K562 (cell line): ENCODE data around the gene CES1. TPM values are rescaled to one million over a fixed set of nuclear protein-coding genes. Genes with fewer than 3 reads are reported as not detected.

Experiments
- ATAC-seq: fragments of 200-7000 bp; cut with Tn5 transposase; 3 replicates; pipeline ENCODE4 v1.9.1; 2020; ENCODE audit warnings: moderate library complexity
- BruUV-seq: library from RNA; stranded (reverse); fragments of 400-500 nt; replicated peaks from 2 replicates; lab custom pipeline; 2021; lab: Mats Ljungman, UMichigan
- CTCF ChIA-PET: fragments of 300-600 bp; formaldehyde crosslinking; extraction: SDS; loops from one replicate; lab custom pipeline; 2021; ENCODE audit warnings: low intra/inter-chr PET ratio; lab: Yijun Ruan, JAX
- POLR2A ChIA-PET: fragments of 300-600, 350-650 bp; sonication (Branson Sonifier 250); formaldehyde crosslinking; extraction: SDS; loops from one replicate; lab custom pipeline; 2021; ENCODE audit warnings: antibody characterized with exemption, inconsistent platforms; lab: Yijun Ruan, JAX
- DNase-seq, 4 experiments: peaks; one replicate each; pipeline versions ENCODE4 v3.0.0 to v3.0.0-alpha.2; 2011 to 2018; ENCODE audit warnings: low spot score in 3 of 4, mixed read lengths in 3 of 4; ENCODE audit errors: extremely low read depth in 1 of 4
- FAIRE-seq: peaks from 2 replicates; lab custom pipeline; 2011; peaks lifted over from hg19 to GRCh38; lab: Jason Lieb, UNC
- H2AFZ ChIP-seq: 2 replicates; pipeline ENCODE4 v1.6.0; 2011; ENCODE audit warnings: low read depth, low read length, control low read depth, inconsistent platforms
- H3K27ac ChIP-seq: fragments of 200-600 bp; 3 replicates; pipeline ENCODE4 v1.8.0; 2011; ENCODE audit warnings: low read depth, mild to moderate bottlenecking, control low read depth, inconsistent platforms, low read length, moderate library complexity, mixed read lengths; ENCODE audit errors: extremely low read depth
- H3K27me3 ChIP-seq, 2 experiments: fragments of 300-600 bp in 1 of 2; 2 replicates in 1 of 2; 3 replicates in 1 of 2; pipeline versions ENCODE4 v1.6.0 to v1.8.0; 2011; ENCODE audit warnings: inconsistent platforms in 2 of 2, low read length in 2 of 2, mild to moderate bottlenecking in 1 of 2, mixed read lengths in 1 of 2, moderate library complexity in 1 of 2; ENCODE audit not compliant: control insufficient read depth in 2 of 2, insufficient read depth in 2 of 2
- H3K36me3 ChIP-seq: fragments of 300-600 bp; 3 replicates; pipeline ENCODE4 v1.8.0; 2011; ENCODE audit warnings: mild to moderate bottlenecking, low read length, inconsistent platforms; ENCODE audit not compliant: control insufficient read depth, insufficient read depth
- H3K4me1 ChIP-seq, 2 experiments: fragments of 200-600 bp in 1 of 2; replicated peaks in 1 of 2; 2 replicates in 1 of 2; 3 replicates in 1 of 2; pipeline versions ENCODE4 v1.5.1 to v1.8.0; 2011; ENCODE audit warnings: inconsistent platforms in 2 of 2, low read length in 2 of 2, mild to moderate bottlenecking in 1 of 2, mixed read lengths in 1 of 2, moderate library complexity in 1 of 2; ENCODE audit not compliant: control insufficient read depth in 2 of 2, insufficient read depth in 2 of 2
- H3K4me2 ChIP-seq: 2 replicates; pipeline ENCODE4 v1.6.1; 2011; ENCODE audit warnings: low read length, control low read depth, inconsistent platforms, mixed read lengths; ENCODE audit not compliant: insufficient read depth
- H3K4me3 ChIP-seq: fragments of 200-600 bp; sonication (generic), shearing (Covaris generic); 2 replicates; pipeline ENCODE4 v1.5.1; 2016; ENCODE audit warnings: control low read depth, inconsistent platforms
- H3K79me2 ChIP-seq: fragments of 200-600 bp; 3 replicates; pipeline ENCODE4 v1.8.0; 2011; ENCODE audit warnings: low read length, inconsistent platforms; ENCODE audit not compliant: control insufficient read depth, insufficient read depth
- H3K9ac ChIP-seq, 2 experiments: 2 replicates each; pipeline versions ENCODE4 v1.6.0 to v1.6.1; 2011; ENCODE audit warnings: low read depth in 2 of 2, low read length in 2 of 2, control low read depth in 1 of 2, inconsistent platforms in 1 of 2, mild to moderate bottlenecking in 1 of 2, mixed read lengths in 1 of 2; ENCODE audit not compliant: insufficient read depth in 1 of 2
- H3K9me1 ChIP-seq: one replicate; pipeline ENCODE4 v1.6.0; 2011; ENCODE audit warnings: inconsistent platforms, mild to moderate bottlenecking, low read length, moderate library complexity; ENCODE audit not compliant: control insufficient read depth, insufficient read depth
- H3K9me3 ChIP-seq: replicated peaks from 2 replicates; pipeline ENCODE4 v1.5.1; 2011; ENCODE audit warnings: low read depth, low read length, inconsistent platforms; ENCODE audit not compliant: control insufficient read depth, insufficient read depth
- H4K20me1 ChIP-seq: replicated peaks from 2 replicates; pipeline ENCODE4 v1.6.1; 2011; ENCODE audit warnings: low read length, inconsistent platforms, mixed read lengths; ENCODE audit not compliant: control insufficient read depth, insufficient read depth
- ARID2 ChIP-seq: fragments of 450-650 bp; IDR thresholded peaks from 2 replicates; pipeline ENCODE4 v1.6.1; 2017; ENCODE audit warnings: antibody characterized with exemption, mild to moderate bottlenecking
- C11orf30 ChIP-seq: fragments of 450-650 bp; IDR thresholded peaks from 2 replicates; pipeline ENCODE4 v1.6.1; 2016; ENCODE audit warnings: low read depth, mild to moderate bottlenecking
- CEBPB ChIP-seq: fragments of 450-650 bp; IDR thresholded peaks from 2 replicates; pipeline ENCODE4 v1.6.1; 2016; ENCODE audit warnings: missing genetic modification characterization, missing compliant biosample characterization
- CEBPG ChIP-seq, 3 experiments: fragments of 200-800 bp in 1 of 3; sonication (Bioruptor generic) in 1 of 3; sonication (generic) in 1 of 3; formaldehyde crosslinking in 1 of 3; IDR thresholded peaks in 2 of 3; conservative IDR thresholded peaks in 1 of 3; 2 replicates each; pipeline versions ENCODE4 v1.6.1 to v1.8.0; 2016 to 2022; ENCODE audit warnings: missing compliant biosample characterization in 2 of 3, missing genetic modification characterization in 2 of 3, mild to moderate bottlenecking in 1 of 3, missing genetic modification reagents in 1 of 3
- EP300 ChIP-seq: IDR thresholded peaks from 2 replicates; pipeline ENCODE4 v1.6.1; 2012; ENCODE audit warnings: low read length, improper control_type of control experiment
- HCFC1 ChIP-seq: IDR thresholded peaks from 2 replicates; pipeline ENCODE4 v1.6.1; 2012; ENCODE audit warnings: low read depth, low read length, improper control_type of control experiment
- KLF16 ChIP-seq: IDR thresholded peaks from 2 replicates; pipeline ENCODE4 v1.6.1; 2016; ENCODE audit warnings: antibody characterized with exemption
- LCOR ChIP-seq: sonication (generic); formaldehyde crosslinking; IDR thresholded peaks from 2 replicates; pipeline ENCODE4 v1.8.0; 2022; ENCODE audit warnings: mild to moderate bottlenecking, missing genetic modification reagents
- MECOM ChIP-seq: fragments of 250-450 bp; sonication (Bioruptor Pico); IDR thresholded peaks from 2 replicates; pipeline ENCODE4 v1.8.0; 2022; ENCODE audit warnings: inconsistent platforms
- NCOA6 ChIP-seq: fragments of 450-650 bp; IDR thresholded peaks from 2 replicates; pipeline ENCODE4 v1.6.1; 2017; ENCODE audit warnings: mild to moderate bottlenecking
- PML ChIP-seq: IDR thresholded peaks from 2 replicates; pipeline ENCODE4 v1.6.1; 2012; ENCODE audit warnings: low read length, inconsistent platforms
- TCF3 ChIP-seq: sonication (generic); formaldehyde crosslinking; IDR thresholded peaks from 2 replicates; pipeline ENCODE4 v1.4.0; 2020; ENCODE audit warnings: mild to moderate bottlenecking, missing genetic modification reagents
- TRIM24 ChIP-seq, 2 experiments: fragments of 450-650 bp; IDR thresholded peaks; 2 replicates each; pipeline ENCODE4 v1.6.1; 2016
- WGBS: fragments of 100-300 bp; shearing (Covaris generic); methylation state at CpG from one replicate; pipeline ENCODE4 v1.1.6; 2016; ENCODE audit warnings: low coverage, mixed read lengths; ENCODE audit not compliant: insufficient coverage; ENCODE audit errors: missing lambda C conversion rate; 5-methylcytosine and 5-hydroxymethylcytosine counted together
- in situ Hi-C: fragments of 300-500 bp; cut with MboI; formaldehyde crosslinking; loops from 4 replicates; pipeline ENCODE4 v1.15.0; 2018; ENCODE audit warnings: inconsistent platforms, mixed read lengths
- intact Hi-C: fragments of 100-400 bp; cut with micrococcal nuclease; formaldehyde crosslinking; loops from 2 replicates; pipeline ENCODE4 v1.14.2; 2022
- polyA plus RNA-seq, 8 experiments: library from polyadenylated mRNA; depleted of rRNA in 4 of 8; stranded (reverse) in 5 of 8; unstranded in 3 of 8; fragments of >200 nt; fragmentation: Nextera tagmentation in 2 of 8; fragmentation: Illumina TruSeq in 1 of 8; extraction: Ambion mirVana in 2 of 8; extraction: Trizol in 1 of 8; gene quantifications; 2 replicates each; pipeline versions ENCODE4 v1.2.1 to v1.2.3, GENCODE V29; 2011 to 2014; ENCODE audit warnings: inconsistent platforms in 1 of 8, missing spikeins in 1 of 8
- total RNA-seq, 7 experiments: library from RNA; depleted of rRNA in 6 of 7; stranded (reverse); fragments of >200 nt in 6 of 7; fragmentation: Illumina TruSeq in 2 of 7; extraction: Trizol in 2 of 7; gene quantifications; 2 replicates each; pipeline versions ENCODE4 v1.2.1 to v1.2.3, GENCODE V29; 2011 to 2021; ENCODE audit warnings: low replicate concordance in 1 of 7
- TF ChIP-seq, protein P1 (sequence below): fragments of 200-800 bp; sonication (Bioruptor generic); IDR thresholded peaks from 2 replicates; pipeline ENCODE4 v1.6.1; 2017; ENCODE audit warnings: missing genetic modification characterization, missing compliant biosample characterization
- TF ChIP-seq, protein P2 (sequence below): fragments of 250-450 bp; sonication (Bioruptor Pico); IDR thresholded peaks from 2 replicates; pipeline ENCODE4 v1.8.0; 2021; ENCODE audit warnings: moderate library complexity, mild to moderate bottlenecking, inconsistent platforms
- TF ChIP-seq, protein P3 (sequence below): sonication (generic); formaldehyde crosslinking; IDR thresholded peaks from 2 replicates; pipeline ENCODE4 v1.8.0; 2022; ENCODE audit warnings: missing genetic modification reagents, mild to moderate bottlenecking, moderate library complexity, borderline replicate concordance

The CES1 gene
- total and polyA plus RNA-seq, 9 of the 15 experiments (the other 6 are each of a cell fraction or from before 2014, with no cell fraction given): 0.10 to 1.2 (median 0.16) TPM; not detected in 3

DNA sequence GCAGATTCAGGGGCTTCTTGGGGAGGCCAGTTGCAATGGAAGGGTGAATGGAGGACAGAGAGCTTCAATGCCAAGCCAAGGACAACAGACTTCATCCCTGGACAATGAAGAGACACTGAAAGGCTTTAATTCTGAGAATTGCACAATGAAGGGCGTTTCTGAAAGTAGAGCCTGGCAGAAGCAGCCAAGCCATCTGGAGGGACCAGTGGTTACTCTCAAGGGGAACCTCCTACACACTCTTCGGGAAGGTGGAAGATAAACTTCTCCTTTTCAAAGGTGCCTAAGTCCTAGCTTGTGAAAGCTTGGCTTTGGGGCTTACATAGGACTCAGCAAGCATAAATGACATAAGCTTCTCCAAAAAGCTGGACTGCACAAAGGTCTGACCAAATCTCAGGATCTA is 6.2 kb upstream of the CES1 start:
- no TSS peak for BruUV-seq
- CTCF ChIA-PET: no interaction called here
- H3K9ac ChIP-seq: no peak overlapping the region

DNA sequence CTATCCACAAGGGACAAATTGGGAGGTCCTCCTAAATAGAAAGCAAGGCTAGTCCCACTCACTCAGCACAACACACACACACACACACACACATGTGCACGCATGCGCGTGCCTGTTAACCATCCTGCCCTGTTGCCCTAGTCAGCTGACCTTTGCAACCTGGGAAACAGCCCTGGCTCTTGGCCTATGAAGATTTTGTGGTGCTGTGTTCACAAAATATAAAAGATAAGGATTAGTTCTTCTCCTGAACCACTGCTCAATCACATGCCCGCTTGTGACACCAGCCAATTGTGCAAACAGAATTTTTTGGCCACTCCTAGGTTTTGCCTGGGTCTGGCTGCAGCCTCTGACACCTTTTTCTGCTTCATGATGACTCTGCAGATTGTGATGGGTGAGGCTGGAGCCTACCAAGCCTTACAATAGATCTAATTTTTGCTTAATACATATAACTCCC is 3.3 kb upstream of the CES1 start:
- H3K36me3 ChIP-seq: no peaks in the 10 kb centered on the region
- peaks cover 5 to 16% of the 10 kb centered on the region in 2 experiments; a peak in 4 of 5 replicates for H3K27me3 ChIP-seq
- no TSS peak for BruUV-seq
- POLR2A ChIA-PET: no interaction called here
- in situ Hi-C loops (no loop called here), intact Hi-C loops (no loop called here)
- H3K9me3 ChIP-seq: no peaks in the 10 kb centered on the region
- no peaks in the 10 kb centered on the region for H3K9me1 ChIP-seq
- FAIRE-seq: no peak
- ATAC-seq: peak; percentile 75
- H3K4me3 ChIP-seq: no peak overlapping the region
- no peak overlapping the region for H3K9ac ChIP-seq
- 22% methylated on average over 4 of the region's 4 CpGs for WGBS
- no peak overlapping the region for H2AFZ ChIP-seq
- H3K4me2 ChIP-seq: no peak overlapping the region
- no peaks in the 10 kb centered on the region for H3K79me2 ChIP-seq
- H3K4me1 ChIP-seq: peaks cover 0 to 6% of the 10 kb centered on the region in 2 experiments; a peak in 1 of 5 replicates
- H3K27ac ChIP-seq: no peak overlapping the region
- no peaks in the 10 kb centered on the region for H4K20me1 ChIP-seq
- peak in 1 of 4 experiments; percentile 6 for DNase-seq
- CTCF ChIA-PET: no interaction called here
- TF ChIP-seq TRIM24 (IDR thresholded peaks at IDR 0.05) (no peak), ARID2 (no peak), EP300 (no peak), KLF16 (no peak), NCOA6 (no peak), C11orf30 (peak; percentile 91), TCF3 (CRISPR knock-in tag) (no peak), LCOR (CRISPR knock-in tag) (no peak), MECOM (CRISPR knock-in tag) (no peak)
- TF ChIP-seq, protein P1, sequence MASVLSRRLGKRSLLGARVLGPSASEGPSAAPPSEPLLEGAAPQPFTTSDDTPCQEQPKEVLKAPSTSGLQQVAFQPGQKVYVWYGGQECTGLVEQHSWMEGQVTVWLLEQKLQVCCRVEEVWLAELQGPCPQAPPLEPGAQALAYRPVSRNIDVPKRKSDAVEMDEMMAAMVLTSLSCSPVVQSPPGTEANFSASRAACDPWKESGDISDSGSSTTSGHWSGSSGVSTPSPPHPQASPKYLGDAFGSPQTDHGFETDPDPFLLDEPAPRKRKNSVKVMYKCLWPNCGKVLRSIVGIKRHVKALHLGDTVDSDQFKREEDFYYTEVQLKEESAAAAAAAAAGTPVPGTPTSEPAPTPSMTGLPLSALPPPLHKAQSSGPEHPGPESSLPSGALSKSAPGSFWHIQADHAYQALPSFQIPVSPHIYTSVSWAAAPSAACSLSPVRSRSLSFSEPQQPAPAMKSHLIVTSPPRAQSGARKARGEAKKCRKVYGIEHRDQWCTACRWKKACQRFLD (CRISPR knock-in tag): no peak
- TF ChIP-seq, protein P2, sequence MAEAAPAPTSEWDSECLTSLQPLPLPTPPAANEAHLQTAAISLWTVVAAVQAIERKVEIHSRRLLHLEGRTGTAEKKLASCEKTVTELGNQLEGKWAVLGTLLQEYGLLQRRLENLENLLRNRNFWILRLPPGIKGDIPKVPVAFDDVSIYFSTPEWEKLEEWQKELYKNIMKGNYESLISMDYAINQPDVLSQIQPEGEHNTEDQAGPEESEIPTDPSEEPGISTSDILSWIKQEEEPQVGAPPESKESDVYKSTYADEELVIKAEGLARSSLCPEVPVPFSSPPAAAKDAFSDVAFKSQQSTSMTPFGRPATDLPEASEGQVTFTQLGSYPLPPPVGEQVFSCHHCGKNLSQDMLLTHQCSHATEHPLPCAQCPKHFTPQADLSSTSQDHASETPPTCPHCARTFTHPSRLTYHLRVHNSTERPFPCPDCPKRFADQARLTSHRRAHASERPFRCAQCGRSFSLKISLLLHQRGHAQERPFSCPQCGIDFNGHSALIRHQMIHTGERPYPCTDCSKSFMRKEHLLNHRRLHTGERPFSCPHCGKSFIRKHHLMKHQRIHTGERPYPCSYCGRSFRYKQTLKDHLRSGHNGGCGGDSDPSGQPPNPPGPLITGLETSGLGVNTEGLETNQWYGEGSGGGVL (CRISPR knock-in tag): no peak
- TF ChIP-seq, protein P3, sequence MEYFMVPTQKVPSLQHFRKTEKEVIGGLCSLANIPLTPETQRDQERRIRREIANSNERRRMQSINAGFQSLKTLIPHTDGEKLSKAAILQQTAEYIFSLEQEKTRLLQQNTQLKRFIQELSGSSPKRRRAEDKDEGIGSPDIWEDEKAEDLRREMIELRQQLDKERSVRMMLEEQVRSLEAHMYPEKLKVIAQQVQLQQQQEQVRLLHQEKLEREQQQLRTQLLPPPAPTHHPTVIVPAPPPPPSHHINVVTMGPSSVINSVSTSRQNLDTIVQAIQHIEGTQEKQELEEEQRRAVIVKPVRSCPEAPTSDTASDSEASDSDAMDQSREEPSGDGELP (CRISPR knock-in tag): no peak

More for the DNA sequence above, 6.2 kb upstream of the CES1 start:
- POLR2A ChIA-PET: no interaction called here
- WGBS: 0% methylated on average over 2 of the region's 2 CpGs
- no peak overlapping the region for H3K4me3 ChIP-seq
- H3K27me3 ChIP-seq: no peaks in the 10 kb centered on the region
- FAIRE-seq (no peak), DNase-seq (no peak), ATAC-seq (peak; percentile 39; the same call in 1 of the 3 replicates)
- no peak for TF ChIP-seq CEBPG (CRISPR knock-in tag; IDR thresholded peaks at IDR 0.05)
- TF ChIP-seq CEBPG (tag; conservative IDR thresholded peaks at IDR 0.05 in 1 of 2, IDR thresholded peaks at IDR 0.05 in 1 of 2): peak in 1 of 2 experiments; percentile 51; a peak in 2 of 4 replicates
- 0 out of 2 replicates have a peak, but pooled peaks have one; percentile 12 for TF ChIP-seq CEBPB (tag)
- TF ChIP-seq HCFC1: no peak
- no peak for TF ChIP-seq PML
- intact Hi-C loops (no loop called here), in situ Hi-C loops (no loop called here)
- H3K4me1 ChIP-seq: no peaks in the 10 kb centered on the region
- H3K79me2 ChIP-seq: no peaks in the 10 kb centered on the region
- no peaks in the 10 kb centered on the region for H3K9me3 ChIP-seq
- no peak overlapping the region for H2AFZ ChIP-seq
- no peak overlapping the region for H3K4me2 ChIP-seq
- H3K36me3 ChIP-seq: no peaks in the 10 kb centered on the region
- H3K27ac ChIP-seq: no peak overlapping the region
- no peaks in the 10 kb centered on the region for H4K20me1 ChIP-seq
- H3K9me1 ChIP-seq: no peaks in the 10 kb centered on the region
